NCI-H146 (cell line): ENCODE data around the gene RERGL.
"Not testable (repeated sequence)": the region's sequence is repeated elsewhere in the genome, so short reads cannot be mapped to it uniquely, and the experiment has no call there.

Source experiments
- DNase-seq: peaks from one replicate; lab custom pipeline; 2025; lab: John Stamatoyannopoulos, UW

The RERGL gene

GRCh38 chr12:18090093-18090492 lies at the start of gene RERGL:
RERGL (minus strand) TSS chr12:18090193; CDS start chr12:18090140, 53 bp downstream.
- DNase-seq: no peak

- no peak for DNase-seq
Measured at GRCh38 chr12:18139254-18139653, 49.3 kb upstream of the RERGL start.

GRCh38 chr12:18135509-18135908 lies 45.5 kb upstream of the RERGL start:
- no peak for DNase-seq

GRCh38 chr12:18135086-18135485 lies 45.1 kb upstream of the RERGL start:
- DNase-seq: no peak

GRCh38 chr12:18130851-18131250 lies 40.9 kb upstream of the RERGL start:
- peak; percentile 4 for DNase-seq

- no peak for DNase-seq
Measured at GRCh38 chr12:18123707-18124106, 33.7 kb upstream of the RERGL start.

GRCh38 chr12:18120899-18121298 lies 30.9 kb upstream of the RERGL start:
- no peak for DNase-seq

- DNase-seq: no peak
Measured at GRCh38 chr12:18108611-18109010, 18.6 kb upstream of the RERGL start.

- no peak for DNase-seq
Measured at GRCh38 chr12:18103624-18104023, 13.6 kb upstream of the RERGL start.

- no peak for DNase-seq
Measured at GRCh38 chr12:18101043-18101442, 11.1 kb upstream of the RERGL start.

- no peak for DNase-seq
Measured at GRCh38 chr12:18084080-18084479, 5.9 kb downstream of the RERGL start.

GRCh38 chr12:18079541-18080246 lies 10.3 kb downstream of the RERGL start:
- no peak for DNase-seq

- peak; percentile 3 for DNase-seq
Measured at GRCh38 chr12:18074001-18074400, 16.0 kb downstream of the RERGL start.

GRCh38 chr12:18072723-18073122 lies 17.3 kb downstream of the RERGL start:
- DNase-seq: no peak

- no peak for DNase-seq
Measured at GRCh38 chr12:18071336-18071735, 18.7 kb downstream of the RERGL start.

GRCh38 chr12:18068355-18068754 lies 21.6 kb downstream of the RERGL start:
- no peak for DNase-seq

- DNase-seq: no peak
Measured at GRCh38 chr12:18066666-18067065, 23.3 kb downstream of the RERGL start.

- not testable (repeated sequence) for DNase-seq
Measured at GRCh38 chr12:18062867-18063266, 27.1 kb downstream of the RERGL start.

GRCh38 chr12:18057051-18057450 lies 32.9 kb downstream of the RERGL start:
- no peak for DNase-seq

- DNase-seq: peak; percentile 38
Measured at GRCh38 chr12:18054925-18055619, 34.9 kb downstream of the RERGL start.

- DNase-seq: peak; percentile 24
Measured at GRCh38 chr12:18045446-18045992, 44.5 kb downstream of the RERGL start.

- DNase-seq: not testable (repeated sequence)
Measured at GRCh38 chr12:18040060-18040742, 49.8 kb downstream of the RERGL start.
